ENCODE measurements around the gene MIS12.

The MIS12 gene, protein sequence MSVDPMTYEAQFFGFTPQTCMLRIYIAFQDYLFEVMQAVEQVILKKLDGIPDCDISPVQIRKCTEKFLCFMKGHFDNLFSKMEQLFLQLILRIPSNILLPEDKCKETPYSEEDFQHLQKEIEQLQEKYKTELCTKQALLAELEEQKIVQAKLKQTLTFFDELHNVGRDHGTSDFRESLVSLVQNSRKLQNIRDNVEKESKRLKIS

DNA sequence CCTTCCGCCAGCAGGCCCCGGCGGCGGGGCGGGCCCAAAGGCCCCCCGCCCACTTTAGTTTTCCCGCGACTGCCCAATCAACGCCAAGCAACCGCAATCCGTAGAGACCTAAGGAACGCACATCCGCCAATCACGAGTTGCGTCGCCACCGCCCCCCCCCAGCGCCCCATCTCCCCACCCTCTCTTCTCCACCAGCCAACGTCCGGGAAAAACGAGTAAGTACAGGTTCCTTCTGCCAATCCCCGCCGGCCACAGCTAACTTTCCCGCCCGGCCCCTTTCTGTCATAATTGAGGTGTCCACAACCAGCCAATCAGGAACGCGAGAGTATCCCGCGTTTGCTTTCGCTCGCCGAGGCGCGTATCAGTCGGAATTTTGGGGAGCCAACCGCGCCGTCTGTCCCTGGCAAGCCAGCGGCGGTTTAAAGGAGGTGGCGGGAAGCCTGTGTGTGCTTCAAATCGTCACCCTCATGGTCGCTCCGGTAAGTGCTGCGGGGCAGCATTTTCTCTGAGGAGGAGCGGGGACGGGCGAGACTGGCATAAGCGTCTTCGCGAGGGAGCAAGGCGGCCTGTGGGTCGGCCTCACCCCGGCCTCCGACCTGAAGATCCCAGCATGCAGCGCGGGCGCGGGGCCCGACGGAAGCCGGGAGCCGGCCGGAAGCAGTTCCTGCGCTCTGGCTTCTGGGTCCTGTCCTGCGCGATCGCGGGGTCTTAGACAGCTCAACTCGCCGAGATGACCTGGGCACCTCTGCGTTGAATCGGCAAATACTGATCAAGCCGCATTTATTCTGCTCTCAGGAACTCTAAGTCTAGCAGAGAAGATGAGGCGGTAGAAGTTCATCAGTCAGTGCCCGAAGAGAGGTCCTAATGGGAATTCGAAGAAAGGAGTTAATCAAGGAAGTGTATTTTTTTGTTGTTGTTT lies at the start of gene MIS12:
Gene MIS12 (plus strand): TSS at position 361 of the 919 bp plus-strand sequence. CDS start 2,297 bp downstream, outside the sequence.
- DNase-seq (ENCODE audit: low read depth), result peak; percentile 98

DNA sequence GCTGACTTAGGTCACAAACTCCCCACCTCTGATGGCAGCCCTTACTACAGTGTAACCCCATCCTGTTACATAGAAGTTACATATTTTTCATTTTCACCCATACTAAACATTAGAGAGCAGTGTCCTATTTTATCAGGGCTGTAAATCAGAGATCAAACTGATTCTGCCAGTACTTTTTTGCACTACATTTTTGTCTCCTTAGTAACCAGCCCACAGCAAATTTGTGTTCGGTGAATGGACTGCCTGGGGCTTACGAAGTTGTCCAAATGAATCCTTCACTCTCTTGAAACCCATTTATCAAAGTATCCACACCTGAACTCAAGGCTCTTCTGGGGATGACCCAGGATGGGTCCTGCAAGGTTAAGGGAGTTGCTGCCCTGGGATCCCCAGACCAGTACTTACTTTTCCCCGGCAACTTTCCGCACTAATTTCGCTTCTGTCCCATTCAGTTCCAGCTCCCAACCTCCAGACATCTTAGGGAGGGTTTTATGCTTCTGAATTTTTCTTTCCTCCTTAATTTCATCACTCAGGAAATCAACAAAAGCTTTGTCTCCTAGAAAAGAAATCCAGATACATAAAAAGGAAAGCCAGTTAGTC lies 48.5 kb upstream of the MIS12 start:
- no peak for DNase-seq (ENCODE audit: low read depth)

DNA sequence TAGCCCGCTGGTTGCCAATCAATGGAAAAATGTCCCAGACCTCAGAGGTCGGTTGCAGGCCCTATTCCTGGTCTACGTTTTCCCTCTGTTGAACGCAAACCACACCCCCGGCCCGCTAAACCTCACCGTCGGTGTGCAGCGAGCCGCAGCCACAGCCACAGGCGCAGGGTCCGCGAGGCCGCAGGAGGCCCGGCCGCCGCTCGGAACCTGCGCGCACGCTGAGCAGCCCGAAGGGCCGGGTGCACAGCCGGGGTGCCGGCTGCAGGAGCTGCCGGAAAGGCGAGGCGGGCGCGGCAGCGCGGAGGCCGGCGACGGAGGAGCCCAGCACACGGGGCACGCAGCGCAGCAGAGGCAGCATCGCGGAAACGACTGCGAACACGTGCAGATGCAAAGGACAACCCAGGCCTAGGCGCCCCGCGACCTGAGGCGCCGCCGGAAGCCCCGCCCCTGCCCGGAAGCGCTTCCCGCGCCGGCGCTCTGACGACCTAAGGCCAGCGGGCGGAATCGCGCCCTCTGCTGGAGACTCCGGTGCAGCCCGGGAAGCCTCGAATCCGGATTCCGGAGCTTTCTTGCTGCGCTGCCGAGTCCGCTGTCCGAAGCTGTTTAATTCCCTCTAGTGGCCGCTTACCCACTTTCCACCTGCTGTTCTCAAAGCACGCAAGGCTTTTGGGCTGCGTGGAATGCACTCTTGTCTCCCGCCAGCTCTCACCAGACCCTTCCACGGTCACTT lies 47.5 kb upstream of the MIS12 start, which contains the start of gene C1QBP:
Gene C1QBP (minus strand): TSS at position 440 of the 730 bp plus-strand sequence. CDS start 82 bp downstream, at position 358.
- peak; percentile 87 for DNase-seq (ENCODE audit: low read depth)

DNA sequence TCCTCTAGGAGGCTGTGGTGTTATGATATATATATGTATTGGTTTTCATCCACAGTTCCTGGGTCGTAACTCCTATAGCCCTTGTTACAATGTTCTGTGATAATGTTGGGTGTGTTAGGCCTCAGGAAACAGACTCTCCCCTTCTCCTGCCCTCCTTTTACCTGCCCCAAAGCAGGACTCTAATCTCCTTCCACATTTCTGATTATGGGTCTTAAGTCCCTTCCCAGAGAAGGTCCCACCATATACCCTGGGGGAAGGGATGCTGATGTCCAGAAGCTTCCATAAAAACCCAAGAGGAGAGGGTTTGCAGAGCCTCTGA lies 47.0 kb upstream of the MIS12 start:
- DNase-seq (ENCODE audit: low read depth), result no peak

DNA sequence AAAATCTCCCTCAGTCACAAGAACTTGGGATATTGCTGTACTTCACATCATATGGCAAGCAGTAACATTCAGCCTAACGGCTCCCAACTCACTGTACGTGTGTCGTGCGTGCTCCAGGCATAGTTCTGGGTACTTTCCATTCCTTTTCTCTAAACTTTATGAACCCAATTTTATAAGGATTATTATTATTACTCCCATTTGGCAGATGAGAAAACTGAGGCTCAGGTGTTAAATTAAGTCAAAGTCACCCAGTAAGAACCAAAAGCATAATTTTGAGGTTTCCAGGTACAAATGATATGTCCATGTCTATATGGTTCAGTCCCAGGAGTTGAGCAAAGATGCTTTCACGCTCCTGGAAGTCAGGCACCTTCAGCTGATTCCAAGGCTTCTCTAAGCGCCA lies 42.6 kb upstream of the MIS12 start:
- no peak for DNase-seq (ENCODE audit: low read depth)

DNA sequence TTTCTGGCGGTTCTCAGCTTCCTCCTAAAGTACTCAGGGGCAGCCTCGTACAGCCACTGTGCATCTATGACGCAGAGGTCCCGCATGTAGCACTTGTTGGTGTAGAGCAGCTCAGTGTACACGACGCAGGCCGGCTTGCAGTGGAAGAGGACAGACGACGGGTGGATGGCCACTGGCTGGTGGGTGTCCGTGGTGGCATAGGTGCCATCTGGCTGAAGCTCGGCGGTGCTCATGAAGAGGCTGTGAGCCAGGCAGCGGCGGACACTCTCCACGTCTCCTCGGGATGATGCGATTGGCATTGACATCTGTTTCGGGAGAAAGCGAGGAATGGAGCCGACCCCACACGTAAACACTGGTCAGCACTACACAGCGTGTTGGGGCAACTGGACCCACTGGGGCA lies 42.2 kb upstream of the MIS12 start:
- DNase-seq (ENCODE audit: low read depth), result no peak

DNA sequence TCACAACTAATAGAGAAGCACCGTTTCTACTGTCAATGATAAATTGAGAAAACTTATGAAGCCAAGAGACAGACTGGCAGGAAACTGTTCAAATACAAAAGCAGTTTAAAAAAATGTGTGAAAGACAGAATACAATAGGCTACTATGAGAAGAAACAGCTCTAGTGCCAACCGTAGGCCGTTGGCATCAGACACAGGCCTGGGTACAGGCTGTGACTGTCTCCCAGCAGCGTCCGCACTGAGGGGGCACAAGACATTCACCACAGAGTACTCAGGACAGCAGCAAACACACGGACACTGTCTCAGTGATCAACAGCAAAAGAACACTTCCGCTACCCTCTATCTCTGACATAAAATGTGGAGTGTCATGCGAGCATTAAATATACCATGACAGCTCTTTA lies 39.6 kb upstream of the MIS12 start:
- DNase-seq (ENCODE audit: low read depth), result no peak

DNA sequence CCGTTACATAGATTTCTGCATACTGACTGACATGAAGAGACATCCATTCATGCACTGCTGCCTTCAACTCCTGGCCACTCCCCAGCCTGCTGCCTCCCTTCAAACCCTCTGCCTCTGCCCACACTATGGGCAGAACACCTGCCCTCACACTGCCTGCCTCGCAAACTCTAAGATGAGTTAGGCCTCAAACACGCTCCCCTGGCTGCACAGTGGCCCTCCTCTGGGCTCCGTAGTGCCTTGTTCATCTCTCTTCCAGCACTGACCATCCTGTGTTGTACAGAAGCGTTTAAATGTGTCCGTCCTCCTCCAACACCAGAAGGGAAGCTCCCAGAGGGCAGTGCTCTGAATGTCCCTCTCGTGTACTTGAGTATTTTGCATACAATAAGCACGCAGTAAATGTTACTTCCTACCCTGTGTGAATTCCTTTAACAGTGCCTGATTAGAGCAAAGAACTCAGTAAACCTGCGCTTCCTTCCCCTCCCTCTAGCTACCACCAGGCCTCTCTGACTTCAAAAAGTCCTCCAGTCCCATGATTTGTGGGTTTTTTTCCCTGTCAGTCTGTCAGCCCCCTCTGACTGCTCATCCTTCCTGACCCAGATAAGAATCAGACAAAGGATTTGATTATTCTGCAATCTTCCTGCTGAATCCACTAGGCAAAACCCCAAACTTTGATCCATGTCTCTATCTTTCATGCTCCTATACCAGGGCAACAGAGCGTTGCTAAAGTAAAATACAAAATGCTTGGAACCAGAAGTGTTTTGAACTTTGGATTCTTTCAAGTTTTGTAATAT lies 21.5 kb upstream of the MIS12 start:
- DNase-seq (ENCODE audit: low read depth), result no peak

DNA sequence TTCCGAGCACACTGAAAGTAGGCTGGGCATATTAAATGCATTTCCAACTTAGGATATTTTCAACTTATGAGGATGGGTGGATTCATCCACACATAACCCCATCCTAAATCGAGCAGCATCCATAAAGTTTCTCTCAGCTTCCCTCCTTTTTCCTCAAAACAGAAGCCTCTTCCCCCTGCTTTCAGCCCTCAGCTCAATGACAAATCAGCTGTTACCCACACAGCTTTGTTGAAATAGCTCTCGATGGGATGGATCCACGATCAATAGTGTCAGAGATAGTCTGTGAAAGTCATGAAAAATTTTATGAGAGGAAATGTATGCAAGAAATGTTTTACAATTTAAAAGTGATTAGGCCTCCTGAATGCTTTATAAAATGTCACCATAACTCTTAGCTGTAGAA lies 20.1 kb upstream of the MIS12 start:
- DNase-seq (ENCODE audit: low read depth), result no peak

DNA sequence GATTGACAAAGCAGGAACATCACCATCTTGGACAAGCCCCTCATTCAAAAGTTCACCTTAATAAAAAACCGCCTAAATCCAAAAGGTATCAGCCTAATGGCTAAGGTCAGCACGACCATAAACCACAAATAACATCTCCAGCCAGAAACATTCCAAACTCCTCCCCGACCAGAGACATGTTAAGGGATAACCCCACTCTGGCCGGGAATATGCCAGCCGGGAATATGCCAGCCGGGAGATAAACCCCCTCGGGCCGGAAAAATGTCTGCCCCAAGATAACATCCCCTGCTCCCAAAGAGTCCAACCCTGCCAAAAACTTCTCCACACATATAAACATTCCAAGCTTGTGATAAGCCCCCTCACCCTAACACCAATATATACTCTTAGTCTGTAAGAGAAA lies 18.9 kb upstream of the MIS12 start:
- no peak for DNase-seq (ENCODE audit: low read depth)

DNA sequence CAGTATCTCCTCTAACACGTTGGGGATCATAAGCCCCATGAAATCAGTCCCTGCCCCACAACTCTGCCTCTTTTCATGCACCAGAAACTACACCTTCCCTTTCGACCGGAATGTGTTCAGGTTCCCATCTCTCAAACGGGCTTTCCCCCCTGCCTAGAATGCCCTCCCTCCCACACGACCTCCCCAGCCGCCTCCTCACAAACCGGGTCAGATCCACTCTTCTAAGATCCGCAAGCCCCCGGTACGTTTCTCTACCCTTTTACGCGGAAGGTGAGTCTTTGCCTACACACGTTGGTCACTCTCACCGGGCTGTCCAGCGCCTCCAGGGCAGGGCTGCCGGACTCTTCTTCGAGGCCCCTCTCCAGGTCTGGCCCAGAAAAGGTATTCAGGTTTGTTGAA lies 18.3 kb upstream of the MIS12 start:
- DNase-seq (ENCODE audit: low read depth), result no peak

DNA sequence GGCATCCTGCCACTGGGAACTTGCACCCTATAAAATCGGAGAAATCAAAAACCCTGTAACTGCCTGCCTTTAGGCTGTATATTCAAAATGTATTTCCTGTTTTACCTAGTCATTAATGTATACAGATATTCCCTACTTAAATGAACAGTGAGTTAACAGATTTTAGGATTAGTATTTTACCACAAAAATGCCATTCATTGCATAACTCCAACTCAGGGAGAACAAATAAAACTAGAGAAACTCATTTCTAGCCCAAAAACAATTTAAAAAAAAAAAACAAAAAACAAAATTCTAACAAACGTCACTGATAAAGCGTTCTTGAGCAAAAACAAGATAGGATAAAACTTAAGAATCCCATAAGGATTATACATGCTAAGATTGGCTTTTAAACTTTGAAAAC lies 13.9 kb upstream of the MIS12 start:
- DNase-seq (ENCODE audit: low read depth), result no peak

DNA sequence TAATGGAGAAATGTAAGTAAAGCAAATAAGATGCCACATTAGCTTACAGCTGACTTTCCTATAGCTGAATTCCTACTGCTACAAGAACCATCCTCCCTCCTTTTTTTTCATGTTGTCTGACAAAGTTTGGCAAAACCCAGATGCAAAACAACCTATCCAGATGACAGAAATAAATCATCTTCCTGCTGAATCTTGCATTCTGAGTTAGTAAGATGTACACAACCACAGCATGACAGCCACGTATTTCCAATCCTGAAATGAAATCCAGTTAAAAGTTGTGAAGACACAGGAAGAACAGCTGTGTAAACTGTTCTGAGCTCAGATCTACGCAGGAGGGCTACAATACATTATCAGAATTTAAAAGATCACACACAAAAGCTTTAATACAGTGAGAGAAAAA lies 12.5 kb upstream of the MIS12 start:
- DNase-seq (ENCODE audit: low read depth), result no peak

DNA sequence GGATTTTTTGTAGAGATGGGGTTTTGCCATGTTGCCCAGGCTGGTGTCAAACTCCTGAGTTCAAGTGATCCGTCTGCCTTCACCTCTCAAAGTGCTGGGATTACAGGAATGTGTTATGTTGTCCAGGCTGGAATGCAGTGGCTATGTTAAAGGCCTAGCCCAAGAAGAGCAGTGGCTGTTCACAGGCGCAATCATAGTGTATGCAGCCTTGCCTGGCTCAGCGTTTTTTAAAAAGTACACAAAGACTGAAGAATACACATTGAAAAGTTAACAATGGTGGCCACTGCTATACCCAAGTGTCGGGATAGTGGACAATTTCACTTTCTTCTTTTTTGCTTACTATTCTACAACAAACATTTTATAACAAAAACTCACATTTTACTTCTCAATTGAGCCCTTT lies 7.4 kb upstream of the MIS12 start:
- DNase-seq (ENCODE audit: low read depth), result no peak

DNA sequence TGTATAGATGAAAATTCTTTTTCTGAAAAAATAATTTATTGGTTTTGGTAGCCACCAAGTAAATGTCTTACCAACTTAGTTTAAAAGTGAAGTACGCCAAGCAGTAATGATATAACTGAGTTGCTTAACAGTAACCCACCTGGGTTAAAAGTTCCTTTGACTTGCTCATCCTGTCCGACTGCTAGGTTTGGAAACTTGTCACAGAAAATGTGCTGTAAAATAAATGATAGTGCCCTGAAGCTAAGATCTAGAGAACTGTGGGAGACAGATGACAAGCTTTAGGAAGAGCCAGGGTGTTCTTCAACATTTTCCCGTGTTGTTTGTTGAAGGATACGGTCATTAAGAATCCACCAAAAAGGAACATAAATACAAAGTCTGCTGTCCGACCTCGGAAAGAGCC lies 5.4 kb upstream of the MIS12 start:
- no peak for DNase-seq (ENCODE audit: low read depth)

DNA sequence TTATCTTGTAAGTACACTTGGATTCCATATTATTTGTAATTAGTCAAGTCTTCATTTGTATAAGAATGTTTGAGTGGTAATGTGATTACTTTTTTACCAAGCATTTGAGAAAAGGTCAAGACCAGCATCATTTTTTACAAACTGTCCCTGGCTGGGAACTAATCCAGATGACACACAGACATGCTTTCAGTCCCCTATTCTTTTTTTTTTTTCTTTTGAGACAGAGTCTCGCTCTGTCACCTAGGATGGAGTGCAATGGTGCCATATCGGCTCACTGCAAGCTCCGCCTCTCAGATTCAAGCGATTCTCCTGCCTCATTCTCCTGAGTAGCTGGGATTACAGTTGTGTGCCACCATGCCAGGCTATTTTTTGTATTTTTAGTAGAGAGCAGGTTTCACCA lies 4.9 kb upstream of the MIS12 start:
- no peak for DNase-seq (ENCODE audit: low read depth)

DNA sequence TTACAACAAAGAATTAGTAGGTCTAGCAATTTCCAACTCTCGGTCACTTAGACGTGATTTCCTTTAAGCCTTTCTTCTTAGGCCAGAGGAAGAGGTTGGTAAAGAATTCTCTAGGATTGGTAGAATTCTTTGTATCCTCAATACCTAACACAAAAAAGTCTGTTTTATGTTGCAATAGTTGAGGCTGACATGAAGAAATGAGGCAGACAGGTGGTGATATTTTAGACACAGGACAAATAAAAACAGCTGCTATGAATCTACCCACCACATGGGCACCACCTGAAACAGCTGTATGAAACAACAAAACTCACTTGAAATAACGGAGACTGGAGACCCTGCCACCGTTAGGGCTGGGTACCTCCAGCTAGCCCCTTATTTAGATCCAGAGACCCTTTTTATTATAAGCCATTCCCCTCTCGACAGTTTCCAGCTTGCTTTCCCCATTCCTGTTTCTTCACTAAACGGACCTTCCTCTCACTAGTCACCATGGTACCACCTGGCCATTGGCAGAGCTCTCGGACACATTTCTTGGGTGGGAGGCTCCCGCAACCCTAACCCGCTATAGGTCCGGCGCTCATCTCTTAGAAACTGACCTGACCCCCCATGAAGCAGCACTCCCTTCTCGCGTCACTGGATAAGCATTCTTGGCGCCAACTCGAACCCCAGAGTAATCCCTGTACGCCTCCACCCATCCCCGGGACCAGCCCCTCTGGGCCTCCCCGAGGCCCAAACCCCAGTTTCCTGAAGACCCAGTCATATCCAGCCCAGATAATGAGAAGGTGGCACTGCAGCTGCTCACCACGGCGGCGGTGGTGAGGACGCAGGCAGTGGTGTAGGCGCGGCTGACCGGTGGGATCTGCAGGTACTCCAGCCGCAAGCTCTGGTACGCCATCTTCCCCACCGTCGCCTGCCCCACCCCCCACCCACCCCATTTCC lies 828 bp upstream of the MIS12 start, which contains the start of gene DERL2:
Gene DERL2 (minus strand): TSS at position 909 of the 936 bp plus-strand sequence. CDS start 17 bp downstream, at position 892.
- DNase-seq (ENCODE audit: low read depth), result peak; percentile 22

DNA sequence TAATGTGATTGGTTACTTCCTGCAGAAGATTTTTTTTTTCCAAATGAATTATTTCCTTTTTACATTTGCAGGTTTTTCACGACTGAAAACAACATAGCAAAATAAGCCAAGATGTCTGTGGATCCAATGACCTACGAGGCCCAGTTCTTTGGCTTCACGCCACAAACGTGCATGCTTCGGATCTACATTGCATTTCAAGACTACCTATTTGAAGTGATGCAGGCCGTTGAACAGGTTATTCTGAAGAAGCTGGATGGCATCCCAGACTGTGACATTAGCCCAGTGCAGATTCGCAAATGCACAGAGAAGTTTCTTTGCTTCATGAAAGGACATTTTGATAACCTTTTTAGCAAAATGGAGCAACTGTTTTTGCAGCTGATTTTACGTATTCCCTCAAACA lies 2.4 kb downstream of the MIS12 start:
- no peak for DNase-seq (ENCODE audit: low read depth)

DNA sequence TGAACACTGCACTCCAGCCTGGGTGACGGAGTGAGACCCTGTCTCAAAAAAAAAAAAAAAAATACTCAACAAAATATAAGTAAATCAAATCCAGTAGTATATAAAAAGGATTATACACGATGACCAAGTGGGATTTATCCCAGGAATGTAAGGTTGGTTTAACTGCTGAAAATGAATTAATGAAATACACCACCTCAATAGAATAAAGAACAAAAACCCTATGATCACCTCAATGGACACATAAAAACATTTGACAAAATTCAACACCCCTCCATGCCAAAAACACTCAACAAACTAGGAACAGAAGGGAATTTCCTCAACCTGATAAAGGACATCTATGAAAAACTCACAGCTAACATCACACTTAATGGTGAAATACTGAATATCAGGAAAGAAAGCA lies 6.6 kb downstream of the MIS12 start:
- DNase-seq (ENCODE audit: low read depth), result no peak

DNA sequence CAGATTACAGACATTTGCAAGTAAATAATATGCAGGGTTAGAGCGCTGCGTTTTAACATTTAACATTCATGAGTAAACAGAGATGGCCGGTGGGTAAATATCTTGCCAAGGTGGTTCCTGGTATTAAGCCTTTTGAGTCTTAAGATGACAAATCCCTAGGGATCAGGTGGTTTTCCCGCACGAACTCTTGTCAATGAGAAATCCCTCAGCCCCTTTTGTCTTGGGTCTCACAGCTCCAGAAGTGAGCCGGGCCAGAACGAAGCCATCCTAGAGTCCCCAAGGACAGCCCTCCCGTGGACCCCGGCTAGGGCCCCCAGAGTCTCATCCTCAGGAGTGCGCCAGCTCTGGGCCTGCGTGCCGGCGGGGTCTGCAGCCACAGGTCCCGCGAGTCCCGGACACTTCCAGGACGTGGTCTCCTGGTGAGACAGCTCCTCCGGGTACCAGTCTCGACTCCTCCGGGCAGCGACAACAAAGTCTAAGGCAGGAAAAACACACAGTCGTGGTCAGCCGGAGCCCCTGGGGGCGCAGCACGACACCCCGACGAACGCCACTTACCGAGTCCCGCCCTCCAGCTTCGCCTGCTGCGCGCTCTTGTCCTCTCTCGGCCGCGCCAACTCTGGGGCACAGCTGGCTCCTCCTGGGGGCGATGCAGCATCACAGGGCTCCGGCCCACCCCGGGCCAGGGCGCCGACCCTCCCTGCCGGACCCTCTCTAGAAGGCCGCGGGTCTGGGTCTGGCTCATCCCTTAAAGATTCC lies 13.3 kb downstream of the MIS12 start:
- DNase-seq (ENCODE audit: low read depth), result no peak
